ENCODE results near the gene PAK6. TPM values are rescaled to one million over a fixed set of nuclear protein-coding genes. Genes with fewer than 3 reads are reported as not detected.
A peak's percentile ranks its signal among the peaks of the same experiment; 100 is the strongest.

The PAK6 gene
- total and polyA plus RNA-seq, 9 of the 15 experiments (the other 6 are each of a cell fraction or from before 2014, with no cell fraction given), result 0.03 to 0.74 (median 0.16) TPM; not detected in 2

DNA sequence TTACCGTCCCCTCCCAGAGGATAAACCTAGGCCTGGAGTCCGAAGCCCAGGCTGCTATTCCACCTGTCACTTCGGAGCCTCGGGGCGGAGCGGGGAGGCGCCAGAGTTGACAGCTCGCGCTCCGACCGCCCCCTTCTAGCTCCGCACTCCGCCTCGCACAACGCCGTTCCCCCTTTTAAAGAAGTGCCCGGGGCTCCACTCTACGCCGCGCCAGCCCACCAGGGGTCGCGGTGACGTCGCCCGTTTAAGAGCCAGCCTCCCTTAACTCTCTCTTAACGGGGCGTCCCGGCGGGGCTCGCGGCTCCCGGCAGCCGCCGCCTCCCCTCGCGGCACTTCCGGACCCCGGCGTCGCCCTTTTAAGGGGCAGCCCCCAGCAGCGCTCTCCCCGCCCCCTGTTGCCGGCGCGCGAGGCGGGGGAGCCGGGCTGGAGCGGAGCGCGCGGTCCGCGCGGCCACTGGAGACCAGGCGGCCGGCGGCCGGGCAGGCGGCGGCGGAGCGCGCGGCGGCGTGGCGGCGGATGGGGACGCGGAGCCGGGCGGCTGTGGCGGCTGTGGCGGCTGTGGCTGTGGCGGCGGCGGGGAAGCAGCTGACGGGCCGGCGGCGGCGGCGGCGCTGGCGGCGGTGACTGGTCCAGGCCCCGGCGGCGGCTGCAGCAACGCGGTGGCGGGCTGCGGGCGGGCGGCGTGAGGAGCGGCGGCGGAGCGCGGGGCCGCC is 84.5 kb downstream of the PAK6 start, which contains the start of gene INAFM2 (continued):
- TF ChIP-seq SPI1 (IDR thresholded peaks at IDR 0.05; ENCODE audit: borderline replicate concordance, low read depth, low read length), result peak; percentile 60
- TF ChIP-seq MCM2 (IDR thresholded peaks at IDR 0.05; ENCODE audit: low read depth), result no peak
- TF ChIP-seq NRF1 (conservative IDR thresholded peaks at IDR 0.05 in 1 of 2, IDR thresholded peaks at IDR 0.05 in 1 of 2), result peak; percentile 68 to 71
- TF ChIP-seq ZNF133 (CRISPR knock-in tag; IDR thresholded peaks at IDR 0.05), result no peak
- no peak for TF ChIP-seq ZC3H11A (IDR thresholded peaks at IDR 0.05; ENCODE audit: low read depth, low read length)
- TF ChIP-seq FOXK2 (conservative IDR thresholded peaks at IDR 0.05 in 1 of 2, IDR thresholded peaks at IDR 0.05 in 1 of 2; ENCODE audit: low read depth in 2 of 2), result no peak; a peak in 1 of 4 replicates
- TF ChIP-seq ELK1 (CRISPR knock-in tag; IDR thresholded peaks at IDR 0.05), result no peak
- no peak for TF ChIP-seq ZNF561 (CRISPR knock-in tag; conservative IDR thresholded peaks at IDR 0.05)
- no peak for TF ChIP-seq TSHZ1 (CRISPR knock-in tag; IDR thresholded peaks at IDR 0.05)
- TF ChIP-seq CBFA2T3 (IDR thresholded peaks at IDR 0.05), result no peak
- no peak for TF ChIP-seq DLX4 (CRISPR knock-in tag; IDR thresholded peaks at IDR 0.05)
- TF ChIP-seq TGIF2 (CRISPR knock-in tag; IDR thresholded peaks at IDR 0.05), result peak; percentile 90; the same call in 1 of the 2 replicates
- TF ChIP-seq ATF6 (CRISPR knock-in tag; IDR thresholded peaks at IDR 0.05), result peak; percentile 98
- TF ChIP-seq ZNF217 (CRISPR knock-in tag; IDR thresholded peaks at IDR 0.05), result no peak
- no peak for TF ChIP-seq ZNF79 (CRISPR knock-in tag; IDR thresholded peaks at IDR 0.05; ENCODE audit: low read depth)
- TF ChIP-seq, protein P1, sequence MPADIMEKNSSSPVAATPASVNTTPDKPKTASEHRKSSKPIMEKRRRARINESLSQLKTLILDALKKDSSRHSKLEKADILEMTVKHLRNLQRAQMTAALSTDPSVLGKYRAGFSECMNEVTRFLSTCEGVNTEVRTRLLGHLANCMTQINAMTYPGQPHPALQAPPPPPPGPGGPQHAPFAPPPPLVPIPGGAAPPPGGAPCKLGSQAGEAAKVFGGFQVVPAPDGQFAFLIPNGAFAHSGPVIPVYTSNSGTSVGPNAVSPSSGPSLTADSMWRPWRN (IDR thresholded peaks at IDR 0.05; ENCODE audit: low read depth), result no peak
- no peak for TF ChIP-seq ARID2 (IDR thresholded peaks at IDR 0.05)
- no peak for TF ChIP-seq SMARCA4 (IDR thresholded peaks at IDR 0.05)
- TF ChIP-seq CREB5 (CRISPR knock-in tag; IDR thresholded peaks at IDR 0.05), result no peak

Measured in K562 (cell line).